Measurements from ENCODE around the gene CRTAP.
"Not testable (repeated sequence)": the region's sequence is repeated elsewhere in the genome, so short reads cannot be mapped to it uniquely, and the experiment has no call there.

CRTAP gene

GRCh38 chr3:33113772-33114621 lies at the start of gene CRTAP:
Gene CRTAP (plus strand): TSS chr3:33114014. CDS start chr3:33114078, 64 bp downstream.
- DNase-seq (ENCODE audit: low spot score) = peak; percentile 94
- FAIRE-seq = no peak

GRCh38 chr3:33064929-33065328 lies 48.9 kb upstream of the CRTAP start:
- DNase-seq (ENCODE audit: low spot score) (no peak), FAIRE-seq (no peak)

- FAIRE-seq (no peak), DNase-seq (ENCODE audit: low spot score) (no peak)
Observed at GRCh38 chr3:33067484-33067883, 46.3 kb upstream of the CRTAP start.

- not testable (repeated sequence) for FAIRE-seq; DNase-seq (ENCODE audit: low spot score)
Observed at GRCh38 chr3:33069862-33070261, 44.0 kb upstream of the CRTAP start.

- DNase-seq (ENCODE audit: low spot score) (no peak), FAIRE-seq (no peak)
Observed at GRCh38 chr3:33071181-33071580, 42.6 kb upstream of the CRTAP start.

- DNase-seq (ENCODE audit: low spot score) = no peak
- no peak for FAIRE-seq
Observed at GRCh38 chr3:33071946-33072345, 41.9 kb upstream of the CRTAP start.

GRCh38 chr3:33074217-33075067 lies 39.4 kb upstream of the CRTAP start:
- DNase-seq (ENCODE audit: low spot score) (peak; percentile 86), FAIRE-seq (no peak)

GRCh38 chr3:33075995-33076394 lies 37.8 kb upstream of the CRTAP start:
- DNase-seq (ENCODE audit: low spot score) = peak; percentile 14
- FAIRE-seq = no peak

GRCh38 chr3:33076952-33077351 lies 36.9 kb upstream of the CRTAP start:
- no peak for DNase-seq (ENCODE audit: low spot score)
- no peak for FAIRE-seq

- FAIRE-seq = no peak
- DNase-seq (ENCODE audit: low spot score) = no peak
Observed at GRCh38 chr3:33077976-33078375, 35.8 kb upstream of the CRTAP start.

GRCh38 chr3:33079813-33080212 lies 34.0 kb upstream of the CRTAP start:
- FAIRE-seq; DNase-seq (ENCODE audit: low spot score): not testable (repeated sequence)

- no peak for FAIRE-seq
Observed at GRCh38 chr3:33081812-33082211, 32.0 kb upstream of the CRTAP start.

GRCh38 chr3:33083958-33084357 lies 29.9 kb upstream of the CRTAP start:
- FAIRE-seq (no peak), DNase-seq (ENCODE audit: low spot score) (no peak)

More at GRCh38 chr3:33081812-33082211, 32.0 kb upstream of the CRTAP start:
- DNase-seq (ENCODE audit: low spot score) = no peak

- DNase-seq (ENCODE audit: low spot score) = no peak
- FAIRE-seq = no peak
Observed at GRCh38 chr3:33088691-33089090, 25.1 kb upstream of the CRTAP start.

GRCh38 chr3:33089515-33089914 lies 24.3 kb upstream of the CRTAP start:
- DNase-seq (ENCODE audit: low spot score) (no peak), FAIRE-seq (no peak)

GRCh38 chr3:33091746-33092145 lies 22.1 kb upstream of the CRTAP start:
- no peak for FAIRE-seq
- no peak for DNase-seq (ENCODE audit: low spot score)

- FAIRE-seq = no peak
- no peak for DNase-seq (ENCODE audit: low spot score)
Observed at GRCh38 chr3:33092496-33093254, 21.1 kb upstream of the CRTAP start.

- no peak for FAIRE-seq
Observed at GRCh38 chr3:33093847-33094246, 20.0 kb upstream of the CRTAP start.

GRCh38 chr3:33095436-33095835 lies 18.4 kb upstream of the CRTAP start:
- FAIRE-seq = no peak

More at GRCh38 chr3:33093847-33094246, 20.0 kb upstream of the CRTAP start:
- DNase-seq (ENCODE audit: low spot score) = no peak

GRCh38 chr3:33096093-33096868 lies 17.5 kb upstream of the CRTAP start:
- no peak for FAIRE-seq
- DNase-seq (ENCODE audit: low spot score) = peak; percentile 55

More at GRCh38 chr3:33095436-33095835, 18.4 kb upstream of the CRTAP start:
- no peak for DNase-seq (ENCODE audit: low spot score)
